ENCODE measurements around the gene NBEAL2.

DNA sequence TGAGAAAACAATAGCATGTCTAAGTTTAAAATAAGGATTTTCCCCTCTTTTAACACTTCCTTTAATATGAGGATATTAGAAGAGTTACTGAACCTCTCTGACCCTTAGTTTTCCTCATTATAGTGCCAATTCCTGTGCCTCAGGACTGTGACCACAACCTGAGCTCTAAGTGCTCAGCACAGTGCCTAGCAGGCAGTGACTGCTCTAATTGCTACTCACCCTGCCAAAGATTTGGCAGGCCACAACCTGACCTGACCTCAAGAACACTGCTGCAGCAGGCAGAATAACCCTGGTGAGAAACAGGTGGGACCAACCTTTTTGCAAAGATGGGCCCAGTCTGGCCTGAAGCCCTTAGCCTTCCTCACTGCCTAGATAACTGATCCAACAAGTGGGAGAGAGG lies 35.7 kb downstream of the NBEAL2 start:
- no peak for TF ChIP-seq CREB1 (IDR thresholded peaks at IDR 0.05)
- no peak for TF ChIP-seq POLR2A (IDR thresholded peaks at IDR 0.05; ENCODE audit: control extremely low read depth in 1 of 2, low read depth in 2 of 2, low read length in 2 of 2)
- no peak for TF ChIP-seq CTCF (IDR thresholded peaks at IDR 0.05; ENCODE audit: control extremely low read depth in 1 of 3, insufficient read depth in 1 of 3, low read depth in 1 of 3, low read length in 3 of 3)
- no peak for TF ChIP-seq KDM1A (IDR thresholded peaks at IDR 0.05; ENCODE audit: borderline replicate concordance, low read length)
- no peak for TF ChIP-seq EZH2 (IDR thresholded peaks at IDR 0.05; ENCODE audit: low read depth, low read length, severe bottlenecking)
